ENCODE measurements around the gene AUH. TPM values are rescaled to one million over a fixed set of nuclear protein-coding genes. Genes with fewer than 3 reads are reported as not detected.
A peak's percentile ranks its signal among the peaks of the same experiment; 100 is the strongest.
"Not testable (repeated sequence)": the region's sequence is repeated elsewhere in the genome, so short reads cannot be mapped to it uniquely, and the experiment has no call there.

Gene AUH
- total RNA-seq, 2 donors from 2014 or later: 58.0 to 76.1 TPM

GRCh38 chr9:91206806-91207205 is 154.9 kb downstream of the AUH start:
- no peak for DNase-seq (ENCODE audit: low spot score)
- intact Hi-C loops (cut with DNase I): loop anchor here (10.0 kb wide), 1 partner anchor 292 kb away; no protein-coding TSS in a partner anchor
- Histone ChIP-seq H3K27me3 (replicated peaks; ENCODE audit: insufficient read depth) (no peaks in the 10 kb centered on the region), H3K4me3 (no peak overlapping the region), H3K9me3 (no peaks in the 10 kb centered on the region), H3K4me1 (replicated peaks) (no peaks in the 10 kb centered on the region), H3K36me3 (no peaks in the 10 kb centered on the region), H3K27ac (no peak overlapping the region)
- 97% methylated on average over 1 of the region's 1 CpG for WGBS
- no peak for TF ChIP-seq POLR2AphosphoS5 (IDR thresholded peaks at IDR 0.05)
- no peak for TF ChIP-seq POLR2A (IDR thresholded peaks at IDR 0.05)
- no peak for TF ChIP-seq CTCF (IDR thresholded peaks at IDR 0.05)

- Histone ChIP-seq H3K4me1 (replicated peaks) (no peaks in the 10 kb centered on the region), H3K9me3 (no peaks in the 10 kb centered on the region), H3K4me3 (no peak overlapping the region), H3K27ac (no peak overlapping the region), H3K36me3 (no peaks in the 10 kb centered on the region), H3K27me3 (replicated peaks; ENCODE audit: insufficient read depth) (no peaks in the 10 kb centered on the region)
- DNase-seq (ENCODE audit: low spot score): no peak
- TF ChIP-seq CTCF (IDR thresholded peaks at IDR 0.05): no peak
- TF ChIP-seq POLR2AphosphoS5 (IDR thresholded peaks at IDR 0.05): no peak
- TF ChIP-seq POLR2A (IDR thresholded peaks at IDR 0.05): no peak
- intact Hi-C loops (cut with DNase I): loop anchor here (10.0 kb wide), 1 partner anchor 288 kb away; no protein-coding TSS in a partner anchor
Observed at GRCh38 chr9:91202736-91203283, 158.9 kb downstream of the AUH start.

- Histone ChIP-seq H3K4me3 (no peak overlapping the region), H3K9me3 (no peaks in the 10 kb centered on the region), H3K27me3 (replicated peaks; ENCODE audit: insufficient read depth) (no peaks in the 10 kb centered on the region), H3K36me3 (no peaks in the 10 kb centered on the region), H3K27ac (no peak overlapping the region), H3K4me1 (replicated peaks) (no peaks in the 10 kb centered on the region)
- intact Hi-C loops (cut with DNase I): loop anchor here (10.0 kb wide), 1 partner anchor 286 kb away; no protein-coding TSS in a partner anchor
- 97% methylated on average over 2 of the region's 2 CpGs for WGBS
- TF ChIP-seq POLR2AphosphoS5 (IDR thresholded peaks at IDR 0.05) (no peak), POLR2A (IDR thresholded peaks at IDR 0.05) (no peak), CTCF (IDR thresholded peaks at IDR 0.05) (no peak)
- no peak for DNase-seq (ENCODE audit: low spot score)
Observed at GRCh38 chr9:91200692-91201336, 160.9 kb downstream of the AUH start.

GRCh38 chr9:91199739-91200497 is 161.8 kb downstream of the AUH start:
- TF ChIP-seq POLR2A (IDR thresholded peaks at IDR 0.05): no peak
- TF ChIP-seq CTCF (IDR thresholded peaks at IDR 0.05): no peak
- TF ChIP-seq POLR2AphosphoS5 (IDR thresholded peaks at IDR 0.05): no peak
- Histone ChIP-seq H3K27ac (no peak overlapping the region), H3K9me3 (no peaks in the 10 kb centered on the region), H3K4me1 (replicated peaks) (no peaks in the 10 kb centered on the region), H3K4me3 (no peak overlapping the region), H3K27me3 (replicated peaks; ENCODE audit: insufficient read depth) (no peaks in the 10 kb centered on the region), H3K36me3 (no peaks in the 10 kb centered on the region)
- WGBS: 38% methylated on average over 1 of the region's 1 CpG
- no peak for DNase-seq (ENCODE audit: low spot score)
- intact Hi-C loops (cut with DNase I): loop anchor here (10.0 kb wide), 2 partner anchors 285 to 745 kb away; no protein-coding TSS in a partner anchor

DNA sequence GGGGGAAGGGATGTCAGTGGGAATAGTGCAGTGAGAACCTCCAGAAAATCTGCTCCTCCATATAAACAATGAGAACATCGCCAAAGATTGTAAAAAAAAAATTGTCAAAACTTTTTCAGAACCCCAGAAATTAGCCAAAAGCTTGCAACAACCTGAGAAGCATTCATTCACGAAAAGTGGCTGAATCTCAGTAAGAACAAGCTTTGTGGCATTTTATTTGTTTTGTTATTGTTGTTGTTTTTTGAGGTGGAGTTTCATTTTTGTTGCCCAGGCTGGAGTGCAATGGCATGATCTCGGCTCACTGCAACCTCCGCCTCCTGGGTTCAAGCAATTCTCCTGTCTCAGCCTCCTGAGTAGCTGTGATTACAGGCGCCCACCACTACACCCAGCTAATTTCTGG is 162.8 kb downstream of the AUH start:
- not testable (repeated sequence) for DNase-seq (ENCODE audit: low spot score); H3K4me3 ChIP-seq; H3K27me3 ChIP-seq (replicated peaks; ENCODE audit: insufficient read depth); H3K9me3 ChIP-seq; H3K4me1 ChIP-seq (replicated peaks); H3K36me3 ChIP-seq
- intact Hi-C loops (cut with DNase I): loop anchor here (10.0 kb wide), 1 partner anchor 746 kb away; no protein-coding TSS in a partner anchor
- H3K27ac ChIP-seq: peak overlapping the region; percentile 16 to 65
- WGBS: 93% methylated on average over 5 of the region's 5 CpGs
